Stomach (tissue), 4 donors: ENCODE results near the gene PSMB1.

Experiments used
- CTCF ChIP-seq, 7 experiments: fragments of 450-650 bp in 4 of 7; fragments of 200-600 bp in 3 of 7; sonication (generic) in 3 of 7; IDR thresholded peaks; one replicate each; pipeline ENCODE4 v1.5.1; 2016 to 2019; ENCODE audit warnings: antibody characterized with exemption in 7 of 7, control low read depth in 2 of 7, mild to moderate bottlenecking in 1 of 7
- POLR2AphosphoS5 ChIP-seq, 3 donors: sonication (generic); formaldehyde crosslinking; IDR thresholded peaks; one replicate each; pipeline ENCODE4 v1.6.1; 2016; ENCODE audit warnings: antibody characterized with exemption in 3 of 3

DNA sequence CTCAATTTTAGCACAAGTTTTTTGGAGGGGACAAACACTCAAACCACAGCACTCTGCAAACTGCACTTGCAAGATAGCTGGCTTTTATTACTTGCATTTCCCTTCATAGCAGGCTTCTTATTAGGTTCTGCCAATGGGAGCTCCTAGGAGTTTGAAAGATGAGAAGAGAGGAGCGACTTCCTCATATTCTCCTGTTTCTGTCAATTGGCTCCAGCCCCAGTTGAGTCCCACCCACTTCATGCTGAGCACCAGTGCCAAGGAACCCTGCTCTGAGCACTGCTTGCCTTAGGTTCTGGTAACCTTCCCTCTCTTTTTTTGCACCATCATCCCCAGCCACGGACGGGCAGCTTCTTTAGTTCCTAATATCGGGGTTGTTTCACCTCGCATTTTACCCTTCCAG, 67.9 kb downstream of the PSMB1 start:
- TF ChIP-seq POLR2AphosphoS5 (IDR thresholded peaks at IDR 0.05) (no peak), CTCF (IDR thresholded peaks at IDR 0.05) (no peak)
